Raji (cell line): Measurements from ENCODE around the gene IGSF9B.

Source experiments
- POLR2A ChIP-seq: IDR thresholded peaks from 2 replicates; pipeline ENCODE4 v1.6.1; 2011; ENCODE audit warnings: low read depth, low read length, control low read depth; ENCODE audit not compliant: insufficient read depth

Gene IGSF9B

GRCh38 chr11:133927690-133928627 lies 28.8 kb downstream of the IGSF9B start:
- TF ChIP-seq POLR2A, result no peak

- no peak for TF ChIP-seq POLR2A
Measured at GRCh38 chr11:133926466-133927246, 30.1 kb downstream of the IGSF9B start.

GRCh38 chr11:133925756-133926155 lies 31.0 kb downstream of the IGSF9B start:
- no peak for TF ChIP-seq POLR2A

- no peak for TF ChIP-seq POLR2A
Measured at GRCh38 chr11:133924661-133925060, 32.1 kb downstream of the IGSF9B start.

GRCh38 chr11:133922078-133922870 lies 34.5 kb downstream of the IGSF9B start:
- TF ChIP-seq POLR2A, result no peak

- TF ChIP-seq POLR2A, result no peak
Measured at GRCh38 chr11:133921513-133921912, 35.3 kb downstream of the IGSF9B start.

GRCh38 chr11:133921026-133921425 lies 35.7 kb downstream of the IGSF9B start:
- no peak for TF ChIP-seq POLR2A

- TF ChIP-seq POLR2A, result no peak
Measured at GRCh38 chr11:133920109-133920990, 36.4 kb downstream of the IGSF9B start.

- no peak for TF ChIP-seq POLR2A
Measured at GRCh38 chr11:133919330-133920108, 37.2 kb downstream of the IGSF9B start.

GRCh38 chr11:133918608-133919260 lies 38.0 kb downstream of the IGSF9B start:
- TF ChIP-seq POLR2A, result no peak

- TF ChIP-seq POLR2A, result no peak
Measured at GRCh38 chr11:133917921-133918607, 38.7 kb downstream of the IGSF9B start.

GRCh38 chr11:133916784-133917440 lies 39.9 kb downstream of the IGSF9B start:
- TF ChIP-seq POLR2A, result no peak

GRCh38 chr11:133913761-133914160 lies 43.0 kb downstream of the IGSF9B start:
- no peak for TF ChIP-seq POLR2A
